Stimulated activated effector memory CD8-positive, alpha-beta T cell treated with anti-CD3 and anti-CD28 coated beads, Interleukin-12 subunit alpha, Interleukin-12 subunit beta, amount 100 ng/mL, for 72 hours (primary cell): ENCODE data around the gene FAM83B.
A peak's percentile ranks its signal among the peaks of the same experiment; 100 is the strongest.
"Not testable (repeated sequence)": the region's sequence is repeated elsewhere in the genome, so short reads cannot be mapped to it uniquely, and the experiment has no call there.

Experiments used
- ATAC-seq: fragments of 150-1000 bp; cut with Tn5 transposase; 2 replicates; pipeline ENCODE4 v1.10.0; 2021
- DNase-seq, 2 donors: peaks; one replicate each; pipeline ENCODE4 v3.0.0; 2021 to 2022; ENCODE audit warnings: low spot score in 2 of 2
- H3K27ac Mint-ChIP-seq: one replicate; pipeline ENCODE4 v1.8.0; 2022; ENCODE audit warnings: mild to moderate bottlenecking, mixed read lengths
- H3K36me3 Mint-ChIP-seq: one replicate; pipeline ENCODE4 v1.8.0; 2022; ENCODE audit warnings: mild to moderate bottlenecking, mixed read lengths
- H3K4me1 Mint-ChIP-seq: one replicate; pipeline ENCODE4 v1.8.0; 2022; ENCODE audit warnings: mixed read lengths
- H3K4me3 Mint-ChIP-seq: one replicate; pipeline ENCODE4 v1.8.0; 2022; ENCODE audit warnings: mild to moderate bottlenecking, mixed read lengths
- H3K9me3 Mint-ChIP-seq: one replicate; pipeline ENCODE4 v1.8.0; 2022; ENCODE audit warnings: mixed read lengths

FAM83B gene, protein sequence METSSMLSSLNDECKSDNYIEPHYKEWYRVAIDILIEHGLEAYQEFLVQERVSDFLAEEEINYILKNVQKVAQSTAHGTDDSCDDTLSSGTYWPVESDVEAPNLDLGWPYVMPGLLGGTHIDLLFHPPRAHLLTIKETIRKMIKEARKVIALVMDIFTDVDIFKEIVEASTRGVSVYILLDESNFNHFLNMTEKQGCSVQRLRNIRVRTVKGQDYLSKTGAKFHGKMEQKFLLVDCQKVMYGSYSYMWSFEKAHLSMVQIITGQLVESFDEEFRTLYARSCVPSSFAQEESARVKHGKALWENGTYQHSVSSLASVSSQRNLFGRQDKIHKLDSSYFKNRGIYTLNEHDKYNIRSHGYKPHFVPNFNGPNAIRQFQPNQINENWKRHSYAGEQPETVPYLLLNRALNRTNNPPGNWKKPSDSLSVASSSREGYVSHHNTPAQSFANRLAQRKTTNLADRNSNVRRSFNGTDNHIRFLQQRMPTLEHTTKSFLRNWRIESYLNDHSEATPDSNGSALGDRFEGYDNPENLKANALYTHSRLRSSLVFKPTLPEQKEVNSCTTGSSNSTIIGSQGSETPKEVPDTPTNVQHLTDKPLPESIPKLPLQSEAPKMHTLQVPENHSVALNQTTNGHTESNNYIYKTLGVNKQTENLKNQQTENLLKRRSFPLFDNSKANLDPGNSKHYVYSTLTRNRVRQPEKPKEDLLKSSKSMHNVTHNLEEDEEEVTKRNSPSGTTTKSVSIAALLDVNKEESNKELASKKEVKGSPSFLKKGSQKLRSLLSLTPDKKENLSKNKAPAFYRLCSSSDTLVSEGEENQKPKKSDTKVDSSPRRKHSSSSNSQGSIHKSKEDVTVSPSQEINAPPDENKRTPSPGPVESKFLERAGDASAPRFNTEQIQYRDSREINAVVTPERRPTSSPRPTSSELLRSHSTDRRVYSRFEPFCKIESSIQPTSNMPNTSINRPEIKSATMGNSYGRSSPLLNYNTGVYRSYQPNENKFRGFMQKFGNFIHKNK

DNA sequence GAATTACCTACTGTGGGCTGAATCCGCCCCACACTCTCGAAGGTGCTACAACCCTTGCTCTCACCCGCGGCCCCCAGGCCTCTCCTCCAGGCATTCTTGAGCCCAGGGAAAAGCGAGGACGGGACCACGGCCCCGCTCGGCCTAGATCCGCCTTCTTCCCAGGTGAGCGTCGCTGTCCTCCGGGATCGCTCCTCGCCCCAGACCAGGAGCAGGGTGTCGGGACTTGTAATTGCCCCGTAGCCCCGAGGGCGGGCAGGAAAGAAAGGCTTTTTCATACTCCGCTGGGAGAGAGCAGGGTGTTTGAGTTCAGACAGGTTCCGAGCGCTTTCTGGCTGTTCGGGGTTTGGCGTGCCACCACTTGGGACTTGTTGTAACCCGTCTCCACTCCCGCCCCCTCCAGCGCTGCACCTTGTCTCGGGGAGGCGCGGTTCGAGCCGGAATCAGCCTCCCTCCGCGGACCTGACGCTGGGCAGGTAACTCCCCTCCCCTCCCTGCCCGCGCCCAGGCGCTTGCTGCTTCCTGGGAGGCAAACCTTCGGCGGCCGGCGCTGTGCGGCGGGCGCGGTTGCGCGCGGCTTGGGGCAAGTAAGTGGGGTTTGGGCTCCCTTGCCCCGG is at the start of gene FAM83B:
TSS of gene FAM83B (plus strand) at position 529 of the 614 bp plus-strand sequence. CDS start 23,476 bp downstream, outside the sequence.
- ATAC-seq (peak; percentile 24), DNase-seq (no peak)
- no peak within 1 kb of the TSS for H3K27ac Mint-ChIP-seq
- no peaks in the 10 kb centered on the region for H3K36me3 Mint-ChIP-seq
- peaks cover 11% of the 10 kb centered on the region for H3K9me3 Mint-ChIP-seq
- H3K4me3 Mint-ChIP-seq = no peak within 1 kb of the TSS
- H3K4me1 Mint-ChIP-seq = no peaks in the 10 kb centered on the region

DNA sequence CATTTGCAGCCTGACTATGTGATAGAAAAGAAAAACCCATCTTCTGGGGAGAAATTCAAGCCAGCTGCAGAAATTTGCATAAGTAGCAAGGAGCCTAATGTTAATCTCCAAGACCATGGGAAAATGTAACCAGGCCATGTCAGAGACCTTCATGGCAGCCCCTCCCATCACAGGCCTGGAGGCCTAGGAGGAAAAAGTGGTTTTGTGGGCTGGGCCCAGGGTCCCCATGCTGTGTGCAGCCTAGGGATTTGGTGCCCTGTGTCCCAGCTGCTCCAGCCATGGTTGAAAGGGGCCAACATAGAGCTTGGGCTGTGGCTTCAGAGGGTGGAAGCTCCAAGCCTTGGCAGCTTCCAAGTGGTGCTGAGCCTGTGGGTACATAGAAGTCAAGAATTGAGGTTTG is 49.7 kb upstream of the FAM83B start:
- ATAC-seq, H3K4me1 Mint-ChIP-seq, H3K27ac Mint-ChIP-seq, DNase-seq, H3K36me3 Mint-ChIP-seq, H3K4me3 Mint-ChIP-seq: not testable (repeated sequence)
- peaks cover 20% of the 10 kb centered on the region for H3K9me3 Mint-ChIP-seq

DNA sequence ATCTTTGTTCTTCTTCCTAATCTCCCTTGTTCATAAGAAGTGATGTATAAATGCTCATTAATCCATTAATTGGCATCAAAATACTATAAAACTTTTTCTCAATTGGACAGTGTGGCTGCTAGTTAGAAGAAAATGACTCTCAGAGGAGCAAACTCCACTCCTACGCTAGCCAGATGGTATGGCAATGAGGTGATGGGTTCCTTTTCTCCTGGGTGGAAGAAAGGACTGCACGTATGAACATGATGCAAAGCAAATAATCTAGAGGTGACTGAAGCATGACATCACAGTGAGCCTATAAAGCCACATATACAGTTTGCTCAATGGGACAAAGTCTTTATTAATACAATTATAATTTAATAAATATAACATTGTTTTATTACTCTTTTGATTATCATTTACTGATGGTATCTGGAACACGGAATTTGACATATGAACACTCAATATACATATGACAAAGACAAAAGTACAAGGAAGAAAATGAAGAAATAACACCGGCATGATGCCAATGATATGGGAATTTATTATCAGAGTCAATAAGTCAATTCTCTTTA is 46.4 kb upstream of the FAM83B start:
- Mint-ChIP-seq H3K4me1 (no peaks in the 10 kb centered on the region), H3K36me3 (no peaks in the 10 kb centered on the region), H3K27ac (no peak overlapping the region), H3K4me3 (no peak overlapping the region), H3K9me3 (peaks cover 20% of the 10 kb centered on the region)
- DNase-seq (no peak), ATAC-seq (no peak)

DNA sequence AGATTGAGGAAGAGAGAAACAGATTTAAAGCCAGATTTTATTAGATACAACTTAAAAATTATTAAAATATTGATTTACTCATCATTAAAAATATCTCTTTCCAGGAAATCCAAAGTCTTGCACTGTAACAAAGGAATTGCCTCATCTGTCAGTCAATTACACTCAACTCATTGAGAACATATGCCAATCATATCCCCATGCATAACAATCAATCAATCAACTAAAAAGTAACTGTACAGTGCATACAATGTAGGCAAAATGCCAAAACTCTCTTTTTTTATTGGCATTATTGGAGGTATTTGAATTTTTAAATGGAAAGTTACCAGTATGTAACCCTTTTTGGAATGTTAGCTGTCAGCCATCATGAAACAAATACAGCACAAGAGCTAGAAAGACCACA is 45.3 kb upstream of the FAM83B start:
- no peak overlapping the region for H3K27ac Mint-ChIP-seq
- no peaks in the 10 kb centered on the region for H3K4me1 Mint-ChIP-seq
- no peaks in the 10 kb centered on the region for H3K36me3 Mint-ChIP-seq
- ATAC-seq = no peak
- no peak overlapping the region for H3K4me3 Mint-ChIP-seq
- peaks cover 17% of the 10 kb centered on the region for H3K9me3 Mint-ChIP-seq
- DNase-seq = no peak

DNA sequence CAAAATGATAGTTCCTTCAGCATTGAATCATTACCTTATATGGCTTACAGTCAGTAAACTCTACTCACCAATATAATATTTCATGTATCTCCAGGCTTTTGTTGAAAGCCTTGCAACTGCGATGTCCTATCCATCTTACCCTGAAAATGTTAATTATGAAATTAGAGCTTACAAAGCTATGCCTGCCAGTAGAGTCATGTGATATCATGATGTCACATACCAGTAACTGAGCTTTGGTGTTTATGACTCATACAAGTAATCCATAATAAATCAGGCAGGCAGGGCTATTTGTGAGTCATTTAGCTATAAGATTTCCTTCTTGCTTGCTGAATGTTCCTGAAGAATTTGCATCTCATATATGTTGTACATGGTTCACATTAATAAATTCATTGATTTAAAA is 44.9 kb upstream of the FAM83B start:
- no peak overlapping the region for H3K4me3 Mint-ChIP-seq
- H3K36me3 Mint-ChIP-seq = no peaks in the 10 kb centered on the region
- no peak for ATAC-seq

DNA sequence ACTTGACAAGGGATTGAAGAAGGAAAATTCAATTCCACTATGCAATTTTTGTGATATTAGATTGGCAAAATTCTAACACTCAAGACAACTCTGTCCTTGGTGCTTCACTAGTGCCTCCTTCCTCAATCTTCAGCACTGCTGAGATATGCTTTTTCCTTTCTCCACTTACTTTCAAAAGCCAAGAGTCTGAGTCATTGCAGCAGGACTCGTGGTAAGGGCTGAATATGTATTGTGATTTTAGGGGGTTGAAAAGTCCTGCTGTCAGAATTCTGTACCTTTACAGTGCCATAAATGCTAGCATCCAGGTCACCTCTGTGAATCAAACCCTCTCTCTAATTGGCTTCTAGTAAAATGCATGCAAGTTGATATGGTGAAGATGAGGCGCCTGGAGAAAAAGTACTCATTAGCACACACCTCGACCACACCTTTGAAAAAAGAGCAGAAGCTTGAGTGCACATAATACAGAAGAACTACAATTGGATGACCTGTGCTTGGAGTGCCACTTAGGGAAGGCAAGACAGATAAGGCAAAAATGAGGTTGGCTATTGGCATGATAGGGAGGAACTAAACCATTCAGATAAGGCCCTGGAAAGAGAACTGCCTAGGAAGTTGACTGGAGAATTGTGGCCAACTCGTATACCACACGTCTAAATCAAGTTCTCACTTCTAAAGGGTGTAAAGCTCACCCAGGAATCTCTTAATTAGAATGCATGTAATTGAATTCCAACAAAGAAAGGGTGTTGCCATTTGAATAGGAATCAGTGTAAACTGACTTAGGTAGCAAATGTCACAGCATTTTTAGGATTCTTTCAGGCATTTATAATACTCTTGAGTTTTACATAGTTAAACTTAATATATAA is 43.6 kb upstream of the FAM83B start:
- H3K4me3 Mint-ChIP-seq = no peak overlapping the region
- H3K36me3 Mint-ChIP-seq = no peaks in the 10 kb centered on the region
- no peak overlapping the region for H3K27ac Mint-ChIP-seq
- DNase-seq (no peak), ATAC-seq (no peak)
- no peaks in the 10 kb centered on the region for H3K4me1 Mint-ChIP-seq
- H3K9me3 Mint-ChIP-seq = peaks cover 15% of the 10 kb centered on the region

More for the DNA sequence above, 44.9 kb upstream of the FAM83B start:
- H3K4me1 Mint-ChIP-seq = no peaks in the 10 kb centered on the region
- DNase-seq = no peak
- no peak overlapping the region for H3K27ac Mint-ChIP-seq
- peaks cover 15% of the 10 kb centered on the region for H3K9me3 Mint-ChIP-seq

DNA sequence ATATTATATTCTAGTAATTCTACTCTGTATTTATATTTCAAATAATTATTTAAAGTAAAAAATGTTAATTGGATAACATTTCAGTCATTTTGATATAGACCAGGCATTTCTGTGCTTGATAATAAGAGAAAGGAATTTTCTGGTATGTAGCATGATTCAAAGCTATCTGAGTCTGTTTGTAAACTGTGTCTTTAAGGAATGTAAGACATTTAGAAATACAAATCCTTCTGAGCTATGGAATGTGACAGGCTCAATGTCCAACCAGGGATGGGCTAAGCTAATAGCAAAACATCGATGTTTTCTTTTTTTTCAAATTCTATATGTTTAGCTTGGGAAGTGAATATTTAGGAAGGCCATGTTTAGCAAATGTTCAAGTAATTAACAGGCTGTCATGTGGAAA is 41.5 kb upstream of the FAM83B start:
- Mint-ChIP-seq H3K4me3 (no peak overlapping the region), H3K36me3 (no peaks in the 10 kb centered on the region), H3K4me1 (no peaks in the 10 kb centered on the region), H3K27ac (no peak overlapping the region), H3K9me3 (peaks cover 17% of the 10 kb centered on the region)
- ATAC-seq (no peak), DNase-seq (no peak)

DNA sequence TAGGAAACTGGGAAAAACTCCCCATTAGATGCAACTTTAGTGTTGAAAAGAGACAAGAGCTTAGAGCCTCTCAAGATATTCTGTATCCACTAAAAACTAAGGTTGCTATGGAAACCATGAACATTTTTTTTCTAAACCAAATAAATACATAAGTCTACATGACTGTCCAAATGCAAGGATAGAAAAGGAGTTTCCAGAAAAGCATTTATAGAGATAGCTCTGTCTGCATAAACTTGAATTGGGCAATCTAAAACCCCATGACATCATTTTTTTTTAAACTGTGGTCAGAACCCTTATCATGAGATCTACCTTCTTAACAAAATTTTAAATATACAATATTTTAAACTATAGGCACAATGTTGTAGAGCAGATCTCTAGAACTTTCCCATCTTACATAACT is 36.4 kb upstream of the FAM83B start:
- H3K4me3 Mint-ChIP-seq = no peak overlapping the region
- peaks cover 23% of the 10 kb centered on the region for H3K9me3 Mint-ChIP-seq
- H3K27ac Mint-ChIP-seq = no peak overlapping the region
- DNase-seq (no peak), ATAC-seq (no peak)
- H3K4me1 Mint-ChIP-seq = no peaks in the 10 kb centered on the region
- no peaks in the 10 kb centered on the region for H3K36me3 Mint-ChIP-seq

DNA sequence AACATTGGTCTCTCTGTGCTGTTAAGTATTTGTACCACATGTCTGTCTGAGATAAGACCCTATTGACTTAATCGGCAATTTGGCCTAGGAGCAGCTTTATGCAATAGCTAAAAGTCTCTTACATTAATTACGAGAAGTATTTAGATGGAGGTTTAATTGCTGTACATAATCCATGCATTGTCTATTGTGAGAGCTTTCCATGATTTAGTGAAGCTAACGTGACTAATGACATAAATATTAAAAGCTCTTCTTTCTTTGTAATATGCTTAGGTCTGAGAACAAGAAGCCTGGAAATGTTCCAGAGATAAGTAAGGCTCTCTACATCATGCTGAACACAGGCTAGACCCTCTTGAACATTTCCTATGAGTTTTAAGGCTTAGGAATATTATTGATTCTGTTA is 32.7 kb upstream of the FAM83B start:
- Mint-ChIP-seq H3K9me3 (peaks cover 18% of the 10 kb centered on the region), H3K36me3 (no peaks in the 10 kb centered on the region), H3K4me3 (no peak overlapping the region), H3K4me1 (no peaks in the 10 kb centered on the region), H3K27ac (no peak overlapping the region)
- DNase-seq (no peak), ATAC-seq (no peak)

DNA sequence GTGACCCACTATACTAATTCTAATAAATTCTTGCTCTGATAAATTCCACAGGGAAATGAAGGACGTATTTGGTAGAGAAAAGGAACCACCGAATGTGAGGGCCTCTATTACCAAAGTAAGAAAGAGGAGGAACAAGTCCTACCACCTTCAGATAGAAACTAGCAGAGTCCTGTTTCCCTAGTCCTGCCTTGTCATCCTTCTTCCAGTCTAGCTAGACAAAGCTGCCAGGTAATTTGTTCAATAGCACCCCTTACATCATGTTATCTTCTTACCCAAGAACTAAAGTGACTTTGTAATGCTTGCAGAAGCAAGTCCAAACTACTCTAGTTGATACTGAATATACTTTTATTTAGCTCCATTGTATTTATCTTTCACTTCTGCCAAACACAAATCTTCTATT is 29.3 kb upstream of the FAM83B start:
- Mint-ChIP-seq H3K4me1 (no peaks in the 10 kb centered on the region), H3K27ac (no peak overlapping the region), H3K36me3 (no peaks in the 10 kb centered on the region), H3K4me3 (no peak overlapping the region), H3K9me3 (peaks cover 14% of the 10 kb centered on the region)
- ATAC-seq (no peak), DNase-seq (no peak)

DNA sequence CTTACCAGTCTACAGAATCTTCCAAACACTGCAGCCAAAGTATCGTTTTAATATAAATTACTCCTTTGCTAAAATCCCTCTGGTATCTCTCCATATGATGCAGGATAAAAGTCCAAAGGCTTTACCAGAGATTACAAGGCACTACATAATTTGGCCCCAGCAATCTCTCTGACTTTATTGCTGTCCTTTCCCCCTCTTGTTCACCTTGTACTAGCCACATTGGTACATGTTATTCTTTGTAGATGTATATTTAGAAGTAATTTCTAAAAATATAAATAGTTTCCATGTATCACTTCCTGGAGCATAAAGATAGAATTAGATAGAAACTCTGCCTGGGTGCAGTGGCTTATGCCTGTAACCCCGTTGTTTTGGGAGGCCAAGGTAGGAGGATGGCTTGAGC is 28.7 kb upstream of the FAM83B start:
- DNase-seq = no peak
- Mint-ChIP-seq H3K36me3 (no peaks in the 10 kb centered on the region), H3K4me3 (no peak overlapping the region), H3K4me1 (no peaks in the 10 kb centered on the region), H3K27ac (no peak overlapping the region), H3K9me3 (peaks cover 19% of the 10 kb centered on the region)
- ATAC-seq = no peak

DNA sequence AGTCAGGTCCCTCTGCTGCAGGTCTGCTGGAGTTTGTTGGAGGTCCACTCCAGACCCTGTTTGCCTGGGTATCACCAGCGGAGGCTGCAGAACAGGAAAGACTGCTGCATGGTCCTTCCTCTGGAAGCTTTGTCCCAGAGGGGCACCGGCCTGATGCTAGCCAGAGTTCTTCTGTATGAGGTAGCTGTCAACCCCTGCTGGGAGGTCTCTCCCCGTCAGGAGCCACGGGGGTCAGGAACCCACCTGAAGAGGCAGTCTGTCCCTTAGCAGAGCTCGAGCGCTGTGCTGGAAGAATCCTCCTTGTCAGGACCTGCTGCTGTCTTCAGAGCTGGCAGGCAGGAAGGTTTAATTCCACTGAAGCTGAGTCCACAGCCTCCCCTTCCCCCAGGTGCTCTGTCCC is 22.3 kb upstream of the FAM83B start:
- H3K27ac Mint-ChIP-seq, ATAC-seq, H3K4me3 Mint-ChIP-seq, DNase-seq, H3K36me3 Mint-ChIP-seq, H3K4me1 Mint-ChIP-seq: not testable (repeated sequence)
- peaks cover 38% of the 10 kb centered on the region for H3K9me3 Mint-ChIP-seq

DNA sequence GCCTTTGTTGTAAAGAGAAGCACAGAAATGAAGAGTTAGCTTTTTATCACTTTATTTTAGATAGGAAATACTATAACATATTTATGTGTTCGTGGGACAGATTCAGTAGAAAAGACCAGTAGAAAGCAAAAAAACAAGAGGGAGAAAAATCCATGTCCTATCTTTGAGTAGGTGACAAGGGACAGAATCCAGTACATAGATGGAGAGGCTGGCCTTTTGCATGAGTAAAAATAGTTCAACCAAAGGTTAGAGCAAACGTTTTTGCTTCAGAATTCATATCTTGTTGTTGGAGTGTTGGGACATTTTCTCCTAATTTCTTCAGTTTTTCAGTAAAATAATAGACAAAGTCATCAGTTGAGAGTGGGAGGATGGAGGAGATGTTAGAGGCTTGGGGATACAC is 19.6 kb upstream of the FAM83B start:
- Mint-ChIP-seq H3K4me3 (no peak overlapping the region), H3K36me3 (no peaks in the 10 kb centered on the region), H3K9me3 (peaks cover 26% of the 10 kb centered on the region), H3K4me1 (no peaks in the 10 kb centered on the region), H3K27ac (no peak overlapping the region)
- ATAC-seq = no peak
- no peak for DNase-seq

DNA sequence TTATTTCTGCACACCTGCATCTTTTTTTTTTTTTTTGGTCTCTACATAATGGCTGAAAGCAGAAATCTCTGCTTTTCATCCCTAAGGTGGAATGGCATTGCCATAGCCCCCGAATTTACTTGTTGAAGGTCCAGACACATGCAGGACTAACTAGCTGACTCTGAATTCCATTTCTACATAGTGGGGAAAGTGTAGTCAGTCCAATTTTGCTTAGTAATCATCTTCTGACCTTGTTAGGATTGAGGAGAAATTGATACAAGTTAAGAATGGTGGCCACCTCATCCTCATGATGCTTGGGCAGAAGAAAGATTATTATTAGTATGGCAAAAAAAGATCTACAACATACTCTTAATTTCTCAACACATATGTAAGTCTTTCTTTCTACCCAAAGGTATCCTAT is 16.4 kb upstream of the FAM83B start:
- peaks cover 22% of the 10 kb centered on the region for H3K9me3 Mint-ChIP-seq
- H3K4me3 Mint-ChIP-seq = no peak overlapping the region
- H3K36me3 Mint-ChIP-seq = no peaks in the 10 kb centered on the region
- no peak for ATAC-seq
- no peak overlapping the region for H3K27ac Mint-ChIP-seq
- no peak for DNase-seq
- no peaks in the 10 kb centered on the region for H3K4me1 Mint-ChIP-seq
